ENCODE data around the gene MROH7.

The MROH7 gene

GRCh38 chr1:54640863-54641836, at the start of gene MROH7:
Gene MROH7, plus strand, starts transcription at chr1:54641786. Its CDS starts 11,141 bp downstream, at chr1:54652927.
- no peak for DNase-seq

GRCh38 chr1:54593571-54594160, 47.9 kb upstream of the MROH7 start:
- no peak for DNase-seq

GRCh38 chr1:54594463-54594862, 47.1 kb upstream of the MROH7 start:
- no peak for DNase-seq

GRCh38 chr1:54595956-54596498, 45.6 kb upstream of the MROH7 start:
- DNase-seq: no peak

GRCh38 chr1:54596756-54597155, 44.8 kb upstream of the MROH7 start:
- no peak for DNase-seq

GRCh38 chr1:54597455-54598030, 44.0 kb upstream of the MROH7 start:
- no peak for DNase-seq

- DNase-seq: no peak
These were observed 42.3 kb upstream of the MROH7 start for GRCh38 chr1:54599211-54599823.

- no peak for DNase-seq
These were observed 40.5 kb upstream of the MROH7 start for GRCh38 chr1:54600947-54601721.

GRCh38 chr1:54601730-54602129, 39.9 kb upstream of the MROH7 start:
- no peak for DNase-seq

- no peak for DNase-seq
These were observed 39.0 kb upstream of the MROH7 start for GRCh38 chr1:54602554-54602953.

- no peak for DNase-seq
These were observed 38.3 kb upstream of the MROH7 start for GRCh38 chr1:54603241-54603640.

- no peak for DNase-seq
These were observed 37.5 kb upstream of the MROH7 start for GRCh38 chr1:54604051-54604450.

- no peak for DNase-seq
These were observed 36.8 kb upstream of the MROH7 start for GRCh38 chr1:54604572-54605370.

GRCh38 chr1:54606096-54606989, 35.2 kb upstream of the MROH7 start:
- DNase-seq: no peak

GRCh38 chr1:54606990-54607325, 34.6 kb upstream of the MROH7 start:
- no peak for DNase-seq

- no peak for DNase-seq
These were observed 33.6 kb upstream of the MROH7 start for GRCh38 chr1:54607821-54608565.

- DNase-seq: no peak
These were observed 32.9 kb upstream of the MROH7 start for GRCh38 chr1:54608566-54609230.

- no peak for DNase-seq
These were observed 32.2 kb upstream of the MROH7 start for GRCh38 chr1:54609301-54609921.

- DNase-seq: no peak
These were observed 31.5 kb upstream of the MROH7 start for GRCh38 chr1:54610048-54610447.
